AG08395 (cell line): ENCODE data around the gene ZFP2.

Experiments
- DNase-seq: peaks from one replicate; pipeline ENCODE4 v3.0.0; 2012; ENCODE audit warnings: mixed read lengths, low spot score

ZFP2 gene

DNA sequence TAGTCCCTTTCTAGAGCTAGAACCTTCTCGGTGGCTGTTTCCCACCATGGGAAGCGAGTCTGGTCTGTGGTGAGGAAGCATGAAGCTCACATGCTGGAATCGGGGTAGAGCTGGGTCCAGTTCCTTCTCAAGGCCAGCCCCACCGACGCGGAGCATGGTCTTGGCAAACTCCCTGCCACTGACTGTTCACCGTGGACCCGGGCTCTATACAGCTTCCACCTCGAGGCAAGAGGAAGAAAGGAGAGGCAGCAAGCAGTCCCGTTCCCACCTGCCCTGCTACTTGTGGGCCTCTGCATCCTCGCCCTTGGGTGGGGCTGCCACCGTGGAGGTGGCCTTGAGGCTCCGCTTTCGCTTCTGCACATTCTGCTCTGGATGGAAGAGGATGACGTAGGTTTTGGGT is 85.7 kb downstream of the ZFP2 start:
- DNase-seq, result no peak
